Caco-2 (cell line): ENCODE measurements around the gene RNF187. TPM values are rescaled to one million over a fixed set of nuclear protein-coding genes. Genes with fewer than 3 reads are reported as not detected.

ENCODE experiments used
- BruUV-seq: library from RNA; stranded (reverse); fragments of 400-500 nt; replicated peaks from 2 replicates; lab custom pipeline; 2021; lab: Mats Ljungman, UMichigan
- CTCF ChIA-PET: fragments of 300-600 bp; sonication (Branson Sonifier 250); formaldehyde crosslinking; loops from one replicate; lab custom pipeline; 2022; ENCODE audit warnings: antibody characterized with exemption; lab: Charles Lee
- POLR2A ChIA-PET: fragments of 300-600 bp; sonication (Branson Sonifier 250); formaldehyde crosslinking; loops from one replicate; lab custom pipeline; 2022; ENCODE audit warnings: antibody characterized with exemption; lab: Charles Lee
- DNase-seq, 2 experiments: peaks; one replicate each; pipeline versions ENCODE4 v3.0.0 to v3.0.0-alpha.2; 2020 to 2022
- H3K27me3 ChIP-seq: replicated peaks from 2 replicates; pipeline ENCODE4 v1.6.0; 2011; ENCODE audit warnings: low read length; ENCODE audit not compliant: control insufficient read depth, insufficient read depth
- H3K36me3 ChIP-seq: 2 replicates; pipeline ENCODE4 v1.5.1; 2011; ENCODE audit warnings: low read length; ENCODE audit not compliant: control insufficient read depth, insufficient read depth
- H3K4me1 ChIP-seq: fragments of 250-450 bp; sonication (Bioruptor Pico); 2 replicates; pipeline ENCODE4 v1.5.1; 2020; ENCODE audit warnings: mild to moderate bottlenecking
- H3K4me3 ChIP-seq: 2 replicates; pipeline ENCODE4 v1.5.1; 2011; ENCODE audit warnings: low read depth, mild to moderate bottlenecking, control low read depth, low read length
- H3K9me3 ChIP-seq: fragments of 250-450 bp; sonication (Bioruptor Pico); 2 replicates; pipeline ENCODE4 v1.5.1; 2020; ENCODE audit warnings: mild to moderate bottlenecking, moderate library complexity
- H3K27ac Mint-ChIP-seq: one replicate; pipeline ENCODE4 v1.8.0; 2022; ENCODE audit warnings: mixed read lengths; ENCODE audit not compliant: unreplicated experiment
- H3K27me3 Mint-ChIP-seq: one replicate; pipeline ENCODE4 v1.8.0; 2022; ENCODE audit warnings: mixed read lengths; ENCODE audit not compliant: insufficient read depth, unreplicated experiment
- H3K36me3 Mint-ChIP-seq: one replicate; pipeline ENCODE4 v1.8.0; 2022; ENCODE audit warnings: mild to moderate bottlenecking, mixed read lengths; ENCODE audit not compliant: insufficient read depth, unreplicated experiment
- H3K4me1 Mint-ChIP-seq: one replicate; pipeline ENCODE4 v1.8.0; 2022; ENCODE audit warnings: low read depth, mixed read lengths; ENCODE audit not compliant: unreplicated experiment
- H3K4me3 Mint-ChIP-seq: one replicate; pipeline ENCODE4 v1.8.0; 2022; ENCODE audit warnings: mild to moderate bottlenecking, moderate library complexity, mixed read lengths; ENCODE audit not compliant: unreplicated experiment
- H3K9me3 Mint-ChIP-seq: one replicate; pipeline ENCODE4 v1.8.0; 2022; ENCODE audit warnings: mixed read lengths; ENCODE audit not compliant: unreplicated experiment
- CTCF ChIP-seq, 2 experiments: fragments of 200-600 bp in 1 of 2; IDR thresholded peaks; 1 replicate in 1 of 2; 2 replicates in 1 of 2; pipeline versions ENCODE4 v1.5.1 to v1.8.0; 2011 to 2022; ENCODE audit warnings: antibody characterized with exemption in 1 of 2, control low read depth in 1 of 2, inconsistent platforms in 1 of 2, low read depth in 1 of 2, low read length in 1 of 2, mild to moderate bottlenecking in 1 of 2, moderate library complexity in 1 of 2; ENCODE audit not compliant: insufficient read depth in 1 of 2, severe bottlenecking in 1 of 2, unreplicated experiment in 1 of 2
- intact Hi-C: fragments of 100-400 bp; cut with micrococcal nuclease; formaldehyde crosslinking; loops from one replicate; pipeline ENCODE4 v1.10.0; 2022; ENCODE audit not compliant: unreplicated experiment
- total RNA-seq: library from RNA; stranded (reverse); gene quantifications from 2 replicates; pipeline ENCODE4 v1.2.3, GENCODE V29; 2022

Gene RNF187
- total RNA-seq, 1 experiment from 2014 or later, result 164 TPM

GRCh38 chr1:228517655-228518054 is 30.5 kb downstream of the RNF187 start:
- intact Hi-C loops, result no loop called here
- Histone ChIP-seq H3K4me3 (no peak overlapping the region), H3K9me3 (no peaks in the 10 kb centered on the region), H3K27me3 (no peaks in the 10 kb centered on the region), H3K36me3 (no peaks in the 10 kb centered on the region), H3K4me1 (no peaks in the 10 kb centered on the region)
- ChIA-PET POLR2A (no interaction called here), CTCF (no interaction called here)
- peaks cover 7% of the 10 kb centered on the region for H3K4me1 Mint-ChIP-seq
- no peak overlapping the region for H3K27ac Mint-ChIP-seq
- DNase-seq, result no peak
- no peak for TF ChIP-seq CTCF (IDR thresholded peaks at IDR 0.05; ENCODE audit: insufficient read depth in 1 of 2, low read depth in 1 of 2, low read length in 1 of 2, severe bottlenecking in 1 of 2, unreplicated experiment in 1 of 2)
- no peaks in the 10 kb centered on the region for H3K36me3 Mint-ChIP-seq
- H3K27me3 Mint-ChIP-seq, result peaks cover 16% of the 10 kb centered on the region
- H3K9me3 Mint-ChIP-seq, result no peaks in the 10 kb centered on the region
- no peak overlapping the region for H3K4me3 Mint-ChIP-seq
- no TSS peak for BruUV-seq

- Histone ChIP-seq H3K36me3 (no peaks in the 10 kb centered on the region), H3K27me3 (no peaks in the 10 kb centered on the region), H3K4me3 (no peak overlapping the region), H3K9me3 (no peaks in the 10 kb centered on the region; the same call in 1 of the 2 replicates), H3K4me1 (no peaks in the 10 kb centered on the region)
- Mint-ChIP-seq H3K27ac (no peak overlapping the region), H3K4me3 (no peak overlapping the region), H3K4me1 (no peaks in the 10 kb centered on the region), H3K36me3 (no peaks in the 10 kb centered on the region), H3K9me3 (peaks cover 11% of the 10 kb centered on the region), H3K27me3 (no peaks in the 10 kb centered on the region)
- intact Hi-C loops, result no loop called here
- no TSS peak for BruUV-seq
- no peak for DNase-seq
- ChIA-PET CTCF (no interaction called here), POLR2A (no interaction called here)
- no peak for TF ChIP-seq CTCF (IDR thresholded peaks at IDR 0.05; ENCODE audit: insufficient read depth in 1 of 2, low read depth in 1 of 2, low read length in 1 of 2, severe bottlenecking in 1 of 2, unreplicated experiment in 1 of 2)
These were observed 40.4 kb downstream of the RNF187 start for GRCh38 chr1:228527596-228527995.

- intact Hi-C loops, result no loop called here
- CTCF ChIA-PET, result no interaction called here
- no TSS peak for BruUV-seq
These were observed 41.4 kb downstream of the RNF187 start for GRCh38 chr1:228528612-228529011.

More at GRCh38 chr1:228528612-228529011, 41.4 kb downstream of the RNF187 start:
- Mint-ChIP-seq H3K9me3 (peaks cover 4% of the 10 kb centered on the region), H3K4me3 (no peak overlapping the region), H3K27me3 (no peaks in the 10 kb centered on the region), H3K4me1 (no peaks in the 10 kb centered on the region), H3K27ac (no peak overlapping the region), H3K36me3 (no peaks in the 10 kb centered on the region)
- no peak for TF ChIP-seq CTCF (IDR thresholded peaks at IDR 0.05; ENCODE audit: insufficient read depth in 1 of 2, low read depth in 1 of 2, low read length in 1 of 2, severe bottlenecking in 1 of 2, unreplicated experiment in 1 of 2)
- POLR2A ChIA-PET, result no interaction called here
- DNase-seq, result peak in 1 of 2 experiments; percentile 14
- Histone ChIP-seq H3K4me1 (no peaks in the 10 kb centered on the region), H3K4me3 (no peak overlapping the region), H3K27me3 (no peaks in the 10 kb centered on the region), H3K36me3 (no peaks in the 10 kb centered on the region), H3K9me3 (no peaks in the 10 kb centered on the region; the same call in 1 of the 2 replicates)
